Measurements from ENCODE around the gene TBX19.

TBX19 gene

GRCh38 chr1:168335500-168335899 is 54.8 kb downstream of the TBX19 start:
- 87 to 88% methylated on average over 1 of the region's 1 CpG for WGBS, 2 experiments
- H3K4me3 ChIP-seq (ENCODE audit: insufficient read depth, low read depth, low read length), result no peak overlapping the region
- no peaks in the 10 kb centered on the region for H3K27me3 ChIP-seq (ENCODE audit: control insufficient read depth, insufficient read depth, low read length, poor library complexity, severe bottlenecking)
- peaks cover 4% of the 10 kb centered on the region for H3K4me1 ChIP-seq (ENCODE audit: control insufficient read depth, insufficient read depth, low read length)
- H3K9me3 ChIP-seq (ENCODE audit: control insufficient read depth, low read length), result no peaks in the 10 kb centered on the region
- H3K36me3 ChIP-seq (ENCODE audit: control insufficient read depth, insufficient read depth, low read length), result no peaks in the 10 kb centered on the region
- no peak overlapping the region for H3K27ac ChIP-seq (ENCODE audit: insufficient read depth, low read depth, low read length, poor library complexity, severe bottlenecking)

GRCh38 chr1:168338589-168339503 is 58.2 kb downstream of the TBX19 start:
- WGBS, 2 experiments, result 90 to 92% methylated on average over 12 to 13 of the region's 13 CpGs
- H3K27me3 ChIP-seq (ENCODE audit: control insufficient read depth, insufficient read depth, low read length, poor library complexity, severe bottlenecking), result no peaks in the 10 kb centered on the region
- H3K4me3 ChIP-seq (ENCODE audit: insufficient read depth, low read depth, low read length), result no peak overlapping the region
- no peak overlapping the region for H3K27ac ChIP-seq (ENCODE audit: insufficient read depth, low read depth, low read length, poor library complexity, severe bottlenecking)
- H3K4me1 ChIP-seq (ENCODE audit: control insufficient read depth, insufficient read depth, low read length), result peaks cover 2% of the 10 kb centered on the region
- no peaks in the 10 kb centered on the region for H3K36me3 ChIP-seq (ENCODE audit: control insufficient read depth, insufficient read depth, low read length)
- no peaks in the 10 kb centered on the region for H3K9me3 ChIP-seq (ENCODE audit: control insufficient read depth, low read length)

GRCh38 chr1:168340781-168341482 is 60.3 kb downstream of the TBX19 start:
- Histone ChIP-seq H3K27ac (ENCODE audit: insufficient read depth, low read depth, low read length, poor library complexity, severe bottlenecking) (no peak overlapping the region), H3K27me3 (ENCODE audit: control insufficient read depth, insufficient read depth, low read length, poor library complexity, severe bottlenecking) (no peaks in the 10 kb centered on the region), H3K4me1 (ENCODE audit: control insufficient read depth, insufficient read depth, low read length) (no peaks in the 10 kb centered on the region), H3K4me3 (ENCODE audit: insufficient read depth, low read depth, low read length) (no peak overlapping the region), H3K9me3 (ENCODE audit: control insufficient read depth, low read length) (no peaks in the 10 kb centered on the region), H3K36me3 (ENCODE audit: control insufficient read depth, insufficient read depth, low read length) (no peaks in the 10 kb centered on the region)
- WGBS, 2 experiments, result 92 to 95% methylated on average over 3 of the region's 3 CpGs

GRCh38 chr1:168341483-168341975 is 60.9 kb downstream of the TBX19 start:
- Histone ChIP-seq H3K4me3 (ENCODE audit: insufficient read depth, low read depth, low read length) (no peak overlapping the region), H3K27me3 (ENCODE audit: control insufficient read depth, insufficient read depth, low read length, poor library complexity, severe bottlenecking) (no peaks in the 10 kb centered on the region), H3K36me3 (ENCODE audit: control insufficient read depth, insufficient read depth, low read length) (no peaks in the 10 kb centered on the region), H3K4me1 (ENCODE audit: control insufficient read depth, insufficient read depth, low read length) (no peaks in the 10 kb centered on the region), H3K9me3 (ENCODE audit: control insufficient read depth, low read length) (no peaks in the 10 kb centered on the region), H3K27ac (ENCODE audit: insufficient read depth, low read depth, low read length, poor library complexity, severe bottlenecking) (no peak overlapping the region)
- WGBS, 2 experiments, result 91 to 94% methylated on average over 3 of the region's 3 CpGs

- H3K27ac ChIP-seq (ENCODE audit: insufficient read depth, low read depth, low read length, poor library complexity, severe bottlenecking), result no peak overlapping the region
- H3K27me3 ChIP-seq (ENCODE audit: control insufficient read depth, insufficient read depth, low read length, poor library complexity, severe bottlenecking), result no peaks in the 10 kb centered on the region
- H3K4me3 ChIP-seq (ENCODE audit: insufficient read depth, low read depth, low read length), result no peak overlapping the region
- H3K9me3 ChIP-seq (ENCODE audit: control insufficient read depth, low read length), result no peaks in the 10 kb centered on the region
- no peaks in the 10 kb centered on the region for H3K36me3 ChIP-seq (ENCODE audit: control insufficient read depth, insufficient read depth, low read length)
- H3K4me1 ChIP-seq (ENCODE audit: control insufficient read depth, insufficient read depth, low read length), result no peaks in the 10 kb centered on the region
- 21% methylated on average over 21 of the region's 21 CpGs for WGBS, 2 experiments
Observed at GRCh38 chr1:168342572-168343280, 62.0 kb downstream of the TBX19 start.

- Histone ChIP-seq H3K4me3 (ENCODE audit: insufficient read depth, low read depth, low read length) (no peak overlapping the region), H3K9me3 (ENCODE audit: control insufficient read depth, low read length) (no peaks in the 10 kb centered on the region), H3K27me3 (ENCODE audit: control insufficient read depth, insufficient read depth, low read length, poor library complexity, severe bottlenecking) (no peaks in the 10 kb centered on the region), H3K36me3 (ENCODE audit: control insufficient read depth, insufficient read depth, low read length) (no peaks in the 10 kb centered on the region), H3K27ac (ENCODE audit: insufficient read depth, low read depth, low read length, poor library complexity, severe bottlenecking) (no peak overlapping the region), H3K4me1 (ENCODE audit: control insufficient read depth, insufficient read depth, low read length) (no peaks in the 10 kb centered on the region)
- WGBS, 2 experiments, result 90 to 92% methylated on average over 6 of the region's 6 CpGs
Observed at GRCh38 chr1:168343566-168343965, 62.9 kb downstream of the TBX19 start.

- Histone ChIP-seq H3K4me1 (ENCODE audit: control insufficient read depth, insufficient read depth, low read length) (no peaks in the 10 kb centered on the region), H3K9me3 (ENCODE audit: control insufficient read depth, low read length) (no peaks in the 10 kb centered on the region), H3K27ac (ENCODE audit: insufficient read depth, low read depth, low read length, poor library complexity, severe bottlenecking) (no peak overlapping the region), H3K27me3 (ENCODE audit: control insufficient read depth, insufficient read depth, low read length, poor library complexity, severe bottlenecking) (no peaks in the 10 kb centered on the region), H3K36me3 (ENCODE audit: control insufficient read depth, insufficient read depth, low read length) (no peaks in the 10 kb centered on the region), H3K4me3 (ENCODE audit: insufficient read depth, low read depth, low read length) (no peak overlapping the region)
- WGBS, 2 experiments, result 77 to 85% methylated on average over 2 to 3 of the region's 4 CpGs
Observed at GRCh38 chr1:168344517-168344916, 63.8 kb downstream of the TBX19 start.

GRCh38 chr1:168345939-168346338 is 65.3 kb downstream of the TBX19 start:
- Histone ChIP-seq H3K27me3 (ENCODE audit: control insufficient read depth, insufficient read depth, low read length, poor library complexity, severe bottlenecking) (no peaks in the 10 kb centered on the region), H3K4me3 (ENCODE audit: insufficient read depth, low read depth, low read length) (no peak overlapping the region)
- 89 to 96% methylated on average over 1 of the region's 1 CpG for WGBS, 2 experiments

GRCh38 chr1:168347630-168348029 is 67.0 kb downstream of the TBX19 start:
- Histone ChIP-seq H3K9me3 (ENCODE audit: control insufficient read depth, low read length) (no peaks in the 10 kb centered on the region), H3K27ac (ENCODE audit: insufficient read depth, low read depth, low read length, poor library complexity, severe bottlenecking) (no peak overlapping the region), H3K36me3 (ENCODE audit: control insufficient read depth, insufficient read depth, low read length) (no peaks in the 10 kb centered on the region), H3K27me3 (ENCODE audit: control insufficient read depth, insufficient read depth, low read length, poor library complexity, severe bottlenecking) (no peaks in the 10 kb centered on the region), H3K4me1 (ENCODE audit: control insufficient read depth, insufficient read depth, low read length) (no peaks in the 10 kb centered on the region), H3K4me3 (ENCODE audit: insufficient read depth, low read depth, low read length) (no peak overlapping the region)
- 100% methylated on average over 1 of the region's 1 CpG; no CpG with 5 or more reads in 1 of the 2 experiments for WGBS, 2 experiments

More at GRCh38 chr1:168345939-168346338, 65.3 kb downstream of the TBX19 start:
- no peak overlapping the region for H3K27ac ChIP-seq (ENCODE audit: insufficient read depth, low read depth, low read length, poor library complexity, severe bottlenecking)
- H3K4me1 ChIP-seq (ENCODE audit: control insufficient read depth, insufficient read depth, low read length), result no peaks in the 10 kb centered on the region
- H3K9me3 ChIP-seq (ENCODE audit: control insufficient read depth, low read length), result no peaks in the 10 kb centered on the region
- H3K36me3 ChIP-seq (ENCODE audit: control insufficient read depth, insufficient read depth, low read length), result no peaks in the 10 kb centered on the region
